HEK293 (cell line): ENCODE measurements around the gene TNFSF13.

Experiments used
- CTCF ChIA-PET: fragments of 350-600 bp; formaldehyde crosslinking; extraction: SDS; loops from one replicate; lab custom pipeline; 2021; ENCODE audit warnings: antibody characterized with exemption; lab: Yijun Ruan, JAX
- POLR2A ChIA-PET: fragments of 300-600 bp; formaldehyde crosslinking; extraction: SDS; loops from one replicate; lab custom pipeline; 2020; ENCODE audit warnings: antibody characterized with exemption, inconsistent platforms; lab: Yijun Ruan, JAX
- H3K27ac ChIP-seq: fragments of 200-500 bp; sonication (Bioruptor generic); 2 replicates; pipeline ENCODE4 v1.5.1; 2014; ENCODE audit warnings: low read depth, low read length, control low read depth, inconsistent platforms; ENCODE audit errors: extremely low read depth
- H3K36me3 ChIP-seq, 2 experiments: fragments of 200-500 bp in 1 of 2; sonication (Bioruptor generic) in 1 of 2; 1 replicate in 1 of 2; 2 replicates in 1 of 2; pipeline ENCODE4 v1.5.1; 2014 to 2017; ENCODE audit warnings: inconsistent platforms in 2 of 2, low read length in 2 of 2; ENCODE audit not compliant: control insufficient read depth in 2 of 2, insufficient read depth in 1 of 2
- H3K4me1 ChIP-seq: fragments of 200-500 bp; sonication (Bioruptor generic); 2 replicates; pipeline ENCODE4 v1.5.1; 2014; ENCODE audit warnings: mild to moderate bottlenecking, low read length, inconsistent platforms; ENCODE audit not compliant: control insufficient read depth, insufficient read depth
- H3K4me3 ChIP-seq: 2 replicates; pipeline ENCODE4 v1.5.1; 2011; ENCODE audit warnings: low read depth, mild to moderate bottlenecking, control low read depth, low read length, moderate library complexity
- H3K9me3 ChIP-seq: fragments of 200-500 bp; sonication (Bioruptor generic); 2 replicates; pipeline ENCODE4 v1.5.1; 2014; ENCODE audit warnings: low read depth, low read length, inconsistent platforms; ENCODE audit not compliant: control insufficient read depth, insufficient read depth
- GLI2 ChIP-seq: fragments of 450-650 bp; formaldehyde crosslinking; IDR thresholded peaks from 2 replicates; pipeline ENCODE4; 2017; ENCODE audit warnings: missing biosample characterization, missing genetic modification characterization, low read depth, borderline replicate concordance
- HIC1 ChIP-seq: fragments of 450-650 bp; formaldehyde crosslinking; IDR thresholded peaks from 2 replicates; pipeline ENCODE4 v1.5.1; 2016; ENCODE audit warnings: missing biosample characterization, missing genetic modification characterization
- HOXA7 ChIP-seq: sonication (generic); formaldehyde crosslinking; IDR thresholded peaks from 2 replicates; pipeline ENCODE4 v1.8.1; 2022; ENCODE audit warnings: missing genetic modification reagents, borderline replicate concordance
- IKZF3 ChIP-seq: fragments of 450-650 bp; IDR thresholded peaks from 2 replicates; pipeline ENCODE4 v1.5.0; 2018; ENCODE audit warnings: missing biosample characterization, mild to moderate bottlenecking, missing genetic modification characterization, moderate library complexity
- KLF8 ChIP-seq: fragments of 450-650 bp; formaldehyde crosslinking; IDR thresholded peaks from 2 replicates; pipeline ENCODE4 v1.5.1; 2016; ENCODE audit warnings: missing biosample characterization, missing genetic modification characterization
- SALL2 ChIP-seq: fragments of 450-650 bp; formaldehyde crosslinking; IDR thresholded peaks from 2 replicates; pipeline ENCODE4 v1.5.0; 2017; ENCODE audit warnings: missing biosample characterization, mild to moderate bottlenecking, missing genetic modification characterization, borderline replicate concordance
- ZBTB17 ChIP-seq: fragments of 450-650 bp; formaldehyde crosslinking; IDR thresholded peaks from 2 replicates; pipeline ENCODE4 v1.5.1; 2016; ENCODE audit warnings: missing biosample characterization, missing genetic modification characterization
- ZFP69B ChIP-seq: fragments of 450-650 bp; formaldehyde crosslinking; IDR thresholded peaks from 2 replicates; pipeline ENCODE4 v1.5.1; 2016; ENCODE audit warnings: missing biosample characterization, missing genetic modification characterization
- ZNF335 ChIP-seq: fragments of 450-650 bp; formaldehyde crosslinking; conservative IDR thresholded peaks from 2 replicates; pipeline ENCODE4 v1.5.1; 2016; ENCODE audit warnings: missing biosample characterization, missing genetic modification characterization
- ZNF596 ChIP-seq: fragments of 450-650 bp; IDR thresholded peaks from 2 replicates; pipeline ENCODE4 v1.5.0; 2018; ENCODE audit warnings: missing biosample characterization, mild to moderate bottlenecking, missing genetic modification characterization, moderate library complexity
- ZNF600 ChIP-seq: fragments of 450-650 bp; formaldehyde crosslinking; IDR thresholded peaks from 2 replicates; pipeline ENCODE4 v1.5.1; 2016; ENCODE audit warnings: missing biosample characterization, missing genetic modification characterization
- ZNF610 ChIP-seq: fragments of 450-650 bp; formaldehyde crosslinking; IDR thresholded peaks from 2 replicates; pipeline ENCODE4 v1.5.1; 2016; ENCODE audit warnings: missing biosample characterization, missing genetic modification characterization, borderline replicate concordance
- ZNF629 ChIP-seq: fragments of 450-650 bp; formaldehyde crosslinking; IDR thresholded peaks from 2 replicates; pipeline ENCODE4 v1.5.1; 2017; ENCODE audit warnings: missing biosample characterization, missing genetic modification characterization
- TF ChIP-seq, protein P1 (sequence below): fragments of 450-650 bp; formaldehyde crosslinking; IDR thresholded peaks from 2 replicates; pipeline ENCODE4 v1.5.1; 2016; ENCODE audit warnings: missing biosample characterization, missing genetic modification characterization
- TF ChIP-seq, protein P2 (sequence below): fragments of 450-650 bp; formaldehyde crosslinking; optimal IDR thresholded peaks from 2 replicates; pipeline ENCODE3; 2016; ENCODE audit warnings: missing biosample characterization, mild to moderate bottlenecking, missing genetic modification characterization

Gene TNFSF13

DNA sequence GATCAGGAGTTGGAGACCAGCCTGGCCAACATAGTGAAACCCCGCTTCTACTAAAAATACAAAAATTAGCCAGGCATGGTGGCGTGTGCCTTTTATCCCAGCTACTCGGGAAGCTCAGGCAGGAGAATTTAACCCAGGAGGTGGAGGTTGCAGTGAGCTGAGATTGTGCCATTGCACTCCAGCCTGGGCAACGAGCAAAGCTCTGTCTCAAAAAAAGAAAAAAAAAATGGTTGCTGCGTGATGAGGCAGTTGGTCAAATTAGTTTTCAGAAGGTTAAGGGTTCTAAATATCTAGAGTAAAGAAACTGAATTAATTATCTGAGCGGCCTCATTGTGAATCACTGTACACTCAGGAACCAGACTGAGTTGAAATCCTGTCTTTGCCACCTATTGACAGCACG is 17.4 kb downstream of the TNFSF13 start (continued):
- TF ChIP-seq GLI2 (tag by site-specific recombination): no peak
- TF ChIP-seq, all 188 proteins: peak for 0

DNA sequence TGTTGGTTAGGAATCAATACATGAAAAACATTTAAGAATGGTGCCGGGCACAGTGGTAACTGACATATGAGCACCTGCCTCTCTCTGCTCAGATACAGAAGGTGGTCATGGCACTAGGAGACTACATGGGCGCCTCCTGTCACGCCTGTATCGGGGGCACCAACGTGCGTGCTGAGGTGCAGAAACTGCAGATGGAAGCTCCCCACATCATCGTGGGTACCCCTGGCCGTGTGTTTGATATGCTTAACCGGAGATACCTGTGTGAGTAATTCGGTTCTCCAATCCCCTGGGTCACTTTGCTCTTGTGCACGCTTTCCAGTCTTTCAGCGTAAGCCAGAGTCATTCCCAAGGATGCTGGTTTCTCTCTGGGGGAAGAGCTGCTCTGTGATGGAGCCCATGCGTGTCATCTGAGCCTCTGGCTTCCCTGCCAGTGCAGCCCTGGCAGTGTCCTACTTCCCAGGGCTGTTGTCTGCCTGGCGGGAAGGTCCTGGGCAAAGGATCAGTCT is 17.9 kb downstream of the TNFSF13 start:
- peak; percentile 43; the same call in 1 of the 2 replicates for TF ChIP-seq ZBTB17 (tag by site-specific recombination)
- peak; percentile 82 for TF ChIP-seq ZNF600 (tag by site-specific recombination)
- no peak for TF ChIP-seq SALL2 (tag by site-specific recombination)
- TF ChIP-seq, all 188 proteins: peak for 2
- Histone ChIP-seq H3K9me3 (no peaks in the 10 kb centered on the region), H3K4me3 (no peak overlapping the region), H3K4me1 (peaks cover 5% of the 10 kb centered on the region), H3K36me3 (peaks cover 39 to 81% of the 10 kb centered on the region in 2 experiments), H3K27ac (0 out of 2 replicates have a peak overlapping the region, but pooled peaks have one; percentile 20)
- CTCF ChIA-PET: interaction anchor here (1.0 to 1.3 kb wide), 3 partner anchors 10 to 16 kb away, joined by 3 read pairs; partner anchors contain the start of gene SENP3
- POLR2A ChIA-PET: interaction anchor here (0.6 to 8.2 kb wide), 5 partner anchors 9 to 247 kb away, joined by 3 to 98 read pairs (median 3); partner anchors contain the start of genes MPDU1, TP53 and WRAP53

GRCh38 chr17:7577327-7578199 is 19.0 kb downstream of the TNFSF13 start:
- Histone ChIP-seq H3K27ac (peak overlapping the region; percentile 7), H3K4me1 (peaks cover 3% of the 10 kb centered on the region; the same call in 1 of the 2 replicates)
- POLR2A ChIA-PET: interaction anchor here (2.7 to 3.7 kb wide), 2 partner anchors 50 to 109 kb away, joined by 9 to 50 read pairs; partner anchors contain the start of genes SAT2, TP53 and WRAP53
- TF ChIP-seq ZNF600 (tag by site-specific recombination) (peak; percentile 97), ZNF610 (tag by site-specific recombination) (no peak), KLF8 (tag by site-specific recombination) (0 out of 2 replicates have a peak, but pooled peaks have one; percentile 7), ZFP69B (tag by site-specific recombination) (0 out of 2 replicates have a peak, but pooled peaks have one; percentile 27), ZNF596 (tag by site-specific recombination) (0 out of 2 replicates have a peak, but pooled peaks have one; percentile 2), HIC1 (peak; percentile 20; the same call in 1 of the 2 replicates), HOXA7 (CRISPR knock-in tag) (no peak), ZNF629 (tag by site-specific recombination) (0 out of 2 replicates have a peak, but pooled peaks have one; percentile 45), ZNF335 (tag by site-specific recombination) (0 out of 2 replicates have a peak, but pooled peaks have one; percentile 37), IKZF3 (tag by site-specific recombination) (peak; percentile 79)
- TF ChIP-seq, protein P1, sequence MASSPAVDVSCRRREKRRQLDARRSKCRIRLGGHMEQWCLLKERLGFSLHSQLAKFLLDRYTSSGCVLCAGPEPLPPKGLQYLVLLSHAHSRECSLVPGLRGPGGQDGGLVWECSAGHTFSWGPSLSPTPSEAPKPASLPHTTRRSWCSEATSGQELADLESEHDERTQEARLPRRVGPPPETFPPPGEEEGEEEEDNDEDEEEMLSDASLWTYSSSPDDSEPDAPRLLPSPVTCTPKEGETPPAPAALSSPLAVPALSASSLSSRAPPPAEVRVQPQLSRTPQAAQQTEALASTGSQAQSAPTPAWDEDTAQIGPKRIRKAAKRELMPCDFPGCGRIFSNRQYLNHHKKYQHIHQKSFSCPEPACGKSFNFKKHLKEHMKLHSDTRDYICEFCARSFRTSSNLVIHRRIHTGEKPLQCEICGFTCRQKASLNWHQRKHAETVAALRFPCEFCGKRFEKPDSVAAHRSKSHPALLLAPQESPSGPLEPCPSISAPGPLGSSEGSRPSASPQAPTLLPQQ (tag by site-specific recombination): peak; percentile 60
- TF ChIP-seq, protein P2, sequence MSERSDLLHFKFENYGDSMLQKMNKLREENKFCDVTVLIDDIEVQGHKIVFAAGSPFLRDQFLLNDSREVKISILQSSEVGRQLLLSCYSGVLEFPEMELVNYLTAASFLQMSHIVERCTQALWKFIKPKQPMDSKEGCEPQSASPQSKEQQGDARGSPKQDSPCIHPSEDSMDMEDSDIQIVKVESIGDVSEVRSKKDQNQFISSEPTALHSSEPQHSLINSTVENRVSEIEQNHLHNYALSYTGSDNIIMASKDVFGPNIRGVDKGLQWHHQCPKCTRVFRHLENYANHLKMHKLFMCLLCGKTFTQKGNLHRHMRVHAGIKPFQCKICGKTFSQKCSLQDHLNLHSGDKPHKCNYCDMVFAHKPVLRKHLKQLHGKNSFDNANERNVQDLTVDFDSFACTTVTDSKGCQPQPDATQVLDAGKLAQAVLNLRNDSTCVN: no peak
- TF ChIP-seq, all 188 proteins: peak for 9
- Histone ChIP-seq H3K4me3 (no peak overlapping the region), H3K9me3 (no peaks in the 10 kb centered on the region), H3K36me3 (peaks cover 39 to 86% of the 10 kb centered on the region in 2 experiments)
- CTCF ChIA-PET: interaction anchor here (0.9 to 1.1 kb wide), 3 partner anchors 10 to 110 kb away, joined by 3 to 5 read pairs (median 3); partner anchors contain the start of gene TP53
